Left hindlimb (tissue), 1 donor: ENCODE results near the gene PRH1.

Experiments
- DNase-seq: peaks from one replicate; pipeline ENCODE4 v3.0.0-alpha.2; 2018

PRH1 gene

GRCh38 chr12:10884086-10884725 lies at the start of gene PRH1:
PRH1 (minus strand) TSS chr12:10884255; CDS start chr12:10884217, 38 bp downstream.
- DNase-seq = no peak

GRCh38 chr12:10928746-10929286 lies 44.8 kb upstream of the PRH1 start, which contains the start of gene PRH2:
PRH2 (plus strand) TSS chr12:10929236; CDS start chr12:10929274, 38 bp downstream.
- DNase-seq = no peak

- DNase-seq = no peak
These were observed 42.2 kb upstream of the PRH1 start for GRCh38 chr12:10926269-10926668.

GRCh38 chr12:10919809-10920208 lies 35.8 kb upstream of the PRH1 start:
- DNase-seq = no peak

GRCh38 chr12:10910380-10910779 lies 26.3 kb upstream of the PRH1 start:
- DNase-seq = no peak

- no peak for DNase-seq
These were observed 25.4 kb upstream of the PRH1 start, which contains the start of gene TAS2R13 for GRCh38 chr12:10909462-10909861. TAS2R13 (minus strand) TSS chr12:10909562; CDS start chr12:10909298, 264 bp downstream.

GRCh38 chr12:10904686-10905085 lies 20.6 kb upstream of the PRH1 start:
- no peak for DNase-seq

GRCh38 chr12:10901427-10901826 lies 17.4 kb upstream of the PRH1 start:
- DNase-seq = no peak

GRCh38 chr12:10900972-10901371 lies 16.9 kb upstream of the PRH1 start:
- DNase-seq = no peak

GRCh38 chr12:10900530-10900929 lies 16.5 kb upstream of the PRH1 start:
- no peak for DNase-seq

- DNase-seq = no peak
These were observed 12.8 kb upstream of the PRH1 start for GRCh38 chr12:10896854-10897253.

- no peak for DNase-seq
These were observed 7.9 kb upstream of the PRH1 start for GRCh38 chr12:10891937-10892336.

GRCh38 chr12:10889226-10889625 lies 5.2 kb upstream of the PRH1 start:
- no peak for DNase-seq

GRCh38 chr12:10873378-10873777 lies 10.7 kb downstream of the PRH1 start:
- no peak for DNase-seq

GRCh38 chr12:10867381-10867780 lies 16.7 kb downstream of the PRH1 start:
- no peak for DNase-seq

- no peak for DNase-seq
These were observed 20.4 kb downstream of the PRH1 start for GRCh38 chr12:10863512-10864218.

GRCh38 chr12:10861366-10861765 lies 22.7 kb downstream of the PRH1 start:
- no peak for DNase-seq

- no peak for DNase-seq
These were observed 28.2 kb downstream of the PRH1 start for GRCh38 chr12:10855807-10856206.

- no peak for DNase-seq
These were observed 30.3 kb downstream of the PRH1 start for GRCh38 chr12:10853776-10854175.

GRCh38 chr12:10851243-10851858 lies 32.7 kb downstream of the PRH1 start:
- no peak for DNase-seq

GRCh38 chr12:10849425-10849878 lies 34.6 kb downstream of the PRH1 start, which contains the start of gene PRR4:
PRR4 (minus strand) TSS chr12:10849475; CDS start chr12:10849437, 38 bp downstream.
- DNase-seq = no peak

- DNase-seq = no peak
These were observed 36.3 kb downstream of the PRH1 start for GRCh38 chr12:10847744-10848143.

- DNase-seq = no peak
These were observed 41.2 kb downstream of the PRH1 start for GRCh38 chr12:10842862-10843261.
